Prostate gland (tissue), 2 donors: ENCODE measurements around the gene NFATC4. TPM values are rescaled to one million over a fixed set of nuclear protein-coding genes. Genes with fewer than 3 reads are reported as not detected.

Experiments
- DNase-seq: peaks from one replicate; pipeline ENCODE4 v3.0.0-alpha.2; 2019; ENCODE audit warnings: low spot score
- H3K27ac ChIP-seq, 2 donors: fragments of 200-600 bp; sonication (generic); 2 replicates each; pipeline ENCODE4 v1.5.1; 2017 to 2019
- H3K27me3 ChIP-seq: fragments of 200-600 bp; sonication (generic); replicated peaks from 2 replicates; pipeline ENCODE4 v1.5.1; 2019; ENCODE audit not compliant: insufficient read depth
- H3K36me3 ChIP-seq, 2 donors: fragments of 200-600 bp; sonication (generic); 1 replicate in 1 of 2; 2 replicates in 1 of 2; pipeline versions ENCODE4 v1.5.1 to v1.8.1; 2017 to 2019
- H3K4me1 ChIP-seq: fragments of 200-600 bp; sonication (generic); replicated peaks from 2 replicates; pipeline ENCODE4 v1.5.1; 2019
- H3K4me3 ChIP-seq, 2 donors: fragments of 200-600 bp; sonication (generic); 2 replicates each; pipeline ENCODE4 v1.5.1; 2017 to 2019
- H3K9me3 ChIP-seq: fragments of 200-600 bp; sonication (generic); 2 replicates; pipeline ENCODE4 v1.5.1; 2017
- POLR2A ChIP-seq: fragments of 450-650 bp; IDR thresholded peaks from one replicate; pipeline ENCODE4 v1.6.1; 2016; ENCODE audit warnings: antibody characterized with exemption, mild to moderate bottlenecking
- POLR2AphosphoS5 ChIP-seq: sonication (generic); formaldehyde crosslinking; IDR thresholded peaks from one replicate; pipeline ENCODE4 v1.6.1; 2017; ENCODE audit warnings: antibody characterized with exemption
- WGBS: methylation state at CpG from one replicate; pipeline ENCODE4 v1.1.5; 2018; 5-methylcytosine and 5-hydroxymethylcytosine counted together
- intact Hi-C: fragments of 100-400 bp; cut with DNase I; formaldehyde crosslinking; loops from one replicate; pipeline ENCODE4 v1.14.2; 2022
- small RNA-seq, 2 donors: library from RNA; depleted of rRNA; stranded (forward); fragments of <200 nt; gene quantifications; one replicate each; pipeline ENCODE3, GENCODE V24; 2016
- total RNA-seq, 2 donors: library from RNA; depleted of rRNA; stranded (reverse); fragments of >200 nt; gene quantifications; one replicate each; pipeline ENCODE4 v1.1.0, GENCODE V29; 2016
- TF ChIP-seq, protein P1 (sequence below), 4 experiments: fragments of 200-600 bp in 2 of 4; fragments of 450-650 bp in 2 of 4; sonication (generic) in 2 of 4; IDR thresholded peaks; 1 replicate in 3 of 4; 2 replicates in 1 of 4; pipeline ENCODE4 v1.5.1; 2016 to 2019; ENCODE audit warnings: antibody characterized with exemption in 4 of 4, mild to moderate bottlenecking in 2 of 4, moderate library complexity in 2 of 4

The NFATC4 gene
- total RNA-seq, 2 donors from 2014 or later: 6.3 to 41.1 TPM

DNA sequence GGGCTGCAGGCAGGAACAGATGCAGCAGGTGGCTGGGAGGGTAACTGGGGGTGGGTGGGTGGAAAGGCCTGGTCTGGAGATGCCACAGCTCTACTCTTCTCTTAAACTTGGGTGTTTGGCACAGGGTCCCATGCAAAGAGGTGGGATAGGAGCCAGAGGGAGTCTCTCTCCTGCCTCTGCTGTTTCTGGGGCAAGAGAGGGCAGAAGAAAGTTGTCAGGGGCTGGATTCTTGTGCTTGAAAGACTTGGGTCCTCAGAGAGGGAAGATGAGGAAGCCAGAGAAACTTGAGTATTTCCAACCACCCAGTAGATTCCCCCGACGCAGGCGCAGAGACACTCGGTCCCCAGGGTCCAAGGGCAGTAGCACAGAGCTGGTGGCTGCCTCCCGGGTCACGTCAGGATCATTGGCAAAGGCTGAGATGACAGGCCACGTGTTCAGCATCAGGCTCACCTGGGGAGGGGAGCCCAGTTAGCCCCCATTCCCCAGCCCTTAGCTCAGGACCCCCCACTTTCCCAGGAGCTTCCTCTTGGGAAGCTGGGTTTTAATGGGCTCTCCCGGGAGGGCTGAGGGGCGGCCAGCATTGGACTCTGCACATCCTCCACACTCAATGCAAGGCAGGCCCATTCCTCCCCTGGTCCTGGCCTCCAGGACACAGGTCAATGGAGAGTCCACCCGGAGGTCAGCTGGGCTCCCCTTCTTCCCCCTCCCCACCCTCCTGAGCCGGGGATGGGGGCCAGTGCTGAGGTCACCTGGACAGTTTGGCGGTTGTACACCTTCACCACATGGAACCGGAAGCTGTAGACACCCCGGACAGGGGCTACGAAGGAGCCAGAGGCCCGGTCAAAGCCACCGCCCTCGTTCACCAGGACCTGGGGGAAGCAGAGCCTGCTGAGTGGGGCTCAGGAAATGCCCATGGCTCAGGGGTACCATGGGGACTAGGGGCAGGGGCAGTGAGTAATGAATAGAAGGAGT lies 59.8 kb downstream of the NFATC4 start:
- TF ChIP-seq, protein P1, sequence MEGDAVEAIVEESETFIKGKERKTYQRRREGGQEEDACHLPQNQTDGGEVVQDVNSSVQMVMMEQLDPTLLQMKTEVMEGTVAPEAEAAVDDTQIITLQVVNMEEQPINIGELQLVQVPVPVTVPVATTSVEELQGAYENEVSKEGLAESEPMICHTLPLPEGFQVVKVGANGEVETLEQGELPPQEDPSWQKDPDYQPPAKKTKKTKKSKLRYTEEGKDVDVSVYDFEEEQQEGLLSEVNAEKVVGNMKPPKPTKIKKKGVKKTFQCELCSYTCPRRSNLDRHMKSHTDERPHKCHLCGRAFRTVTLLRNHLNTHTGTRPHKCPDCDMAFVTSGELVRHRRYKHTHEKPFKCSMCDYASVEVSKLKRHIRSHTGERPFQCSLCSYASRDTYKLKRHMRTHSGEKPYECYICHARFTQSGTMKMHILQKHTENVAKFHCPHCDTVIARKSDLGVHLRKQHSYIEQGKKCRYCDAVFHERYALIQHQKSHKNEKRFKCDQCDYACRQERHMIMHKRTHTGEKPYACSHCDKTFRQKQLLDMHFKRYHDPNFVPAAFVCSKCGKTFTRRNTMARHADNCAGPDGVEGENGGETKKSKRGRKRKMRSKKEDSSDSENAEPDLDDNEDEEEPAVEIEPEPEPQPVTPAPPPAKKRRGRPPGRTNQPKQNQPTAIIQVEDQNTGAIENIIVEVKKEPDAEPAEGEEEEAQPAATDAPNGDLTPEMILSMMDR (IDR thresholded peaks at IDR 0.05): no peak
- TF ChIP-seq POLR2A: no peak
- no peak for TF ChIP-seq POLR2AphosphoS5
- no peak overlapping the region for H3K27ac ChIP-seq
- peaks cover 13% of the 10 kb centered on the region for H3K4me1 ChIP-seq

DNA sequence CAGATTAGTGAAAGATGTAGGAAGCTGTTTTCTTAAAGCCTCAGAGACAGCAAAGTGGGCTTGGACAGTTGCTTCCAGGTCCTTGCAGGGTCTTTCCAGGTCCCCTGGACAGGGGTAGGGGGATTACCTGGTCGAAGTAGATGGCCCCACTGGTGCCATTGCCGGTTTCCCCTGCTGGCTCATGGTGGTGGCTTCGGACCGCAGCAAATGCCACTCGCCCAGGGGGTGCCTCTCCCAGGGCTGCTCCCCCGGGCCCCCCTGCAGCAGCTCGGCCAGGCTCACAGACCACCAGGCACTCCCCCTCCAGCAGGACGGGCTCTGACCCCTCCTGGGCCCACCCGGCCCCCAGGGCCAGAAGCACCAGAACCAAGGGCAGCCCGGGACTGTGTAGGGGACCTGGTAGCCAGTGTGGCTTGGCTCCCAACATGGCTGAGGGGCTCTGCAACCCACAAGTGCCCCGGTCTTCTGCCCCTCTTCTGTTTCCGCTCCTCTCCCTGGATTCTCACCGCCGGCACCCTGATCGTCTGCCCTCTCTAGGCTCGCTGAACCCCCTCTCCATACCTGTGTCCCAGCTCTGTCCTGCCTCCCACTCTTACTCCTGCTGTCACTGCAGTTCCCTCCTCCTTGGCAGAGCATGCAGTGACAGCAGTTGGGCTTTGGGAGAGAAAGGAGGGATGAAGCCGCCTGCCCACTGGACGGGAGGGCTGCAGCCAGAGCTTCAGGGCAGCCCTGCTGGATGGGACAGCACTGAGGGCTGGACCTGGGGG lies 60.8 kb downstream of the NFATC4 start:
- no peaks in the 10 kb centered on the region for H3K9me3 ChIP-seq
- DNase-seq: no peak
- WGBS: 85% methylated on average over 18 of the region's 18 CpGs
- H3K4me1 ChIP-seq: peaks cover 16% of the 10 kb centered on the region
- TF ChIP-seq POLR2A: no peak
- TF ChIP-seq, protein P1 (IDR thresholded peaks at IDR 0.05): no peak
- TF ChIP-seq POLR2AphosphoS5: no peak
- H3K27ac ChIP-seq: peak overlapping the region; percentile 95 to 96
- H3K36me3 ChIP-seq: no peaks in the 10 kb centered on the region
- intact Hi-C loops: no loop called here
- no peaks in the 10 kb centered on the region for H3K27me3 ChIP-seq
- no peak overlapping the region for H3K4me3 ChIP-seq

More for the DNA sequence above, 59.8 kb downstream of the NFATC4 start:
- WGBS: 89% methylated on average over 18 of the region's 18 CpGs
- no peaks in the 10 kb centered on the region for H3K36me3 ChIP-seq
- intact Hi-C loops: no loop called here
- DNase-seq: no peak
- H3K9me3 ChIP-seq: no peaks in the 10 kb centered on the region
- H3K4me3 ChIP-seq: no peak overlapping the region
- no peaks in the 10 kb centered on the region for H3K27me3 ChIP-seq

Small RNA genes lying within 50 kb of the gene (small RNA-seq; reads per million reads assigned to genes)
- gene RF00026: 0 reads per million in 2 donors

Other genes with a start within 250 kb of the NFATC4 start
- 1 to 10 TPM in 1 of 2 donors, not detected in 1; 2.0 TPM for gene FITM1, start 237.5 kb upstream of the NFATC4 start, total RNA-seq
- gene PSME1, start 232.0 kb upstream of the NFATC4 start, total RNA-seq: 100 to 1,000 TPM in 1 of 2 donors, 10 to 100 TPM in 1; 85.4 to 213 TPM
- 10 to 100 TPM; 13.1 to 13.6 TPM for gene EMC9, start 226.6 kb upstream of the NFATC4 start, total RNA-seq
- 10 to 100 TPM; 34.5 to 89.3 TPM for gene PSME2, start 221.6 kb upstream of the NFATC4 start, total RNA-seq
- 10 to 100 TPM; 73.8 to 76.9 TPM for gene RNF31, start 220.7 kb upstream of the NFATC4 start, total RNA-seq
- gene IRF9, start 206.9 kb upstream of the NFATC4 start, total RNA-seq: 10 to 100 TPM; 61.5 to 82.9 TPM
- 10 to 100 TPM in 1 of 2 donors, 1 to 10 TPM in 1; 5.6 to 25.4 TPM for gene REC8, start 196.1 kb upstream of the NFATC4 start, total RNA-seq
- gene IPO4, start 179.4 kb upstream of the NFATC4 start, total RNA-seq: 10 to 100 TPM; 42.6 to 44.5 TPM
- 100 to 1,000 TPM in 1 of 2 donors, 10 to 100 TPM in 1; 68.9 to 113 TPM for gene TM9SF1, start 172.7 kb upstream of the NFATC4 start, total RNA-seq
- 1 to 10 TPM in 1 of 2 donors, not detected in 1; 1.2 TPM for gene TSSK4, start 162.5 kb upstream of the NFATC4 start, total RNA-seq
- 10 to 100 TPM; 61.5 to 66.8 TPM for gene CHMP4A, start 154.7 kb upstream of the NFATC4 start, total RNA-seq
- gene MDP1, start 152.1 kb upstream of the NFATC4 start, total RNA-seq: 10 to 100 TPM; 19.1 to 25.5 TPM
- 100 to 1,000 TPM; 114 to 185 TPM for gene NEDD8, start 135.8 kb upstream of the NFATC4 start, total RNA-seq
- gene GMPR2, start 135.3 kb upstream of the NFATC4 start, total RNA-seq: 100 to 1,000 TPM in 1 of 2 donors, 10 to 100 TPM in 1; 54.5 to 106 TPM
- 10 to 100 TPM; 65.5 to 66.8 TPM for gene TINF2, start 125.6 kb upstream of the NFATC4 start, total RNA-seq
- gene TGM1, start 105.0 kb upstream of the NFATC4 start, total RNA-seq: 10 to 100 TPM in 1 of 2 donors, 1 to 10 TPM in 1; 6.6 to 11.4 TPM
- gene RABGGTA, start 96.6 kb upstream of the NFATC4 start, total RNA-seq: 10 to 100 TPM; 45.5 to 63.5 TPM
- gene DHRS1, start 68.4 kb upstream of the NFATC4 start, total RNA-seq: 10 to 100 TPM; 16.9 to 74.0 TPM
- 10 to 100 TPM; 21.2 to 22.9 TPM for gene NOP9, start 68.3 kb upstream of the NFATC4 start, total RNA-seq
- gene CIDEB, start 60.2 kb upstream of the NFATC4 start, total RNA-seq: 10 to 100 TPM in 1 of 2 donors, 1 to 10 TPM in 1; 9.1 to 17.8 TPM
- gene LTB4R2, start 58.0 kb upstream of the NFATC4 start, total RNA-seq: 10 to 100 TPM; 19.5 to 27.3 TPM
- gene LTB4R, start 56.7 kb upstream of the NFATC4 start, total RNA-seq: 10 to 100 TPM; 11.8 to 14.2 TPM
- 10 to 100 TPM; 19.4 to 28.7 TPM for gene ADCY4, start 33.1 kb upstream of the NFATC4 start, total RNA-seq
- 1 to 10 TPM; 1.9 to 7.6 TPM for gene RIPK3, start 28.2 kb upstream of the NFATC4 start, total RNA-seq
- gene NYNRIN, start 30.8 kb downstream of the NFATC4 start, total RNA-seq: 10 to 100 TPM; 10.5 to 26.5 TPM
- 10 to 100 TPM in 1 of 2 donors, 1 to 10 TPM in 1; 2.4 to 11.1 TPM for gene CBLN3, start 61.5 kb downstream of the NFATC4 start, total RNA-seq
- gene KHNYN, start 61.8 kb downstream of the NFATC4 start, total RNA-seq: 10 to 100 TPM; 57.0 to 91.2 TPM
- 10 to 100 TPM; 49.5 to 64.4 TPM for gene SDR39U1, start 74.6 kb downstream of the NFATC4 start, total RNA-seq
- not detected for gene CMA1, start 140.1 kb downstream of the NFATC4 start, total RNA-seq
- 1 to 10 TPM in 1 of 2 donors, not detected in 1; 3.9 TPM for gene CTSG, start 208.1 kb downstream of the NFATC4 start, total RNA-seq
- under 1 TPM in 1 of 2 donors, not detected in 1; 0.55 TPM for gene GZMH, start 241.5 kb downstream of the NFATC4 start, total RNA-seq